Thyroid gland (tissue), 4 donors: ENCODE data around the gene ORM1.

Experiments used
- POLR2A ChIP-seq, 2 donors: fragments of 450-650 bp; IDR thresholded peaks; one replicate each; pipeline ENCODE4 v1.6.1; 2017; ENCODE audit warnings: antibody characterized with exemption in 2 of 2, mild to moderate bottlenecking in 2 of 2, moderate library complexity in 1 of 2
- TF ChIP-seq, protein P1 (sequence below), 6 experiments: fragments of 200-600 bp in 3 of 6; fragments of 450-650 bp in 3 of 6; sonication (generic) in 3 of 6; IDR thresholded peaks; one replicate each; pipeline ENCODE4 v1.5.1; 2016 to 2019; ENCODE audit warnings: antibody characterized with exemption in 6 of 6, mild to moderate bottlenecking in 2 of 6, inconsistent platforms in 1 of 6, moderate library complexity in 1 of 6

- TF ChIP-seq POLR2A (IDR thresholded peaks at IDR 0.05): no peak
- TF ChIP-seq, protein P1, sequence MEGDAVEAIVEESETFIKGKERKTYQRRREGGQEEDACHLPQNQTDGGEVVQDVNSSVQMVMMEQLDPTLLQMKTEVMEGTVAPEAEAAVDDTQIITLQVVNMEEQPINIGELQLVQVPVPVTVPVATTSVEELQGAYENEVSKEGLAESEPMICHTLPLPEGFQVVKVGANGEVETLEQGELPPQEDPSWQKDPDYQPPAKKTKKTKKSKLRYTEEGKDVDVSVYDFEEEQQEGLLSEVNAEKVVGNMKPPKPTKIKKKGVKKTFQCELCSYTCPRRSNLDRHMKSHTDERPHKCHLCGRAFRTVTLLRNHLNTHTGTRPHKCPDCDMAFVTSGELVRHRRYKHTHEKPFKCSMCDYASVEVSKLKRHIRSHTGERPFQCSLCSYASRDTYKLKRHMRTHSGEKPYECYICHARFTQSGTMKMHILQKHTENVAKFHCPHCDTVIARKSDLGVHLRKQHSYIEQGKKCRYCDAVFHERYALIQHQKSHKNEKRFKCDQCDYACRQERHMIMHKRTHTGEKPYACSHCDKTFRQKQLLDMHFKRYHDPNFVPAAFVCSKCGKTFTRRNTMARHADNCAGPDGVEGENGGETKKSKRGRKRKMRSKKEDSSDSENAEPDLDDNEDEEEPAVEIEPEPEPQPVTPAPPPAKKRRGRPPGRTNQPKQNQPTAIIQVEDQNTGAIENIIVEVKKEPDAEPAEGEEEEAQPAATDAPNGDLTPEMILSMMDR (IDR thresholded peaks at IDR 0.05): no peak
Measured at GRCh38 chr9:114343471-114344187, 20.7 kb downstream of the ORM1 start.
